HEK293 (cell line): Measurements from ENCODE around the gene B3GNT8.

Source experiments
- CTCF ChIA-PET: fragments of 350-600 bp; formaldehyde crosslinking; extraction: SDS; loops from one replicate; lab custom pipeline; 2021; ENCODE audit warnings: antibody characterized with exemption; lab: Yijun Ruan, JAX
- POLR2A ChIA-PET: fragments of 300-600 bp; formaldehyde crosslinking; extraction: SDS; loops from one replicate; lab custom pipeline; 2020; ENCODE audit warnings: antibody characterized with exemption, inconsistent platforms; lab: Yijun Ruan, JAX
- H3K27ac ChIP-seq: fragments of 200-500 bp; sonication (Bioruptor generic); 2 replicates; pipeline ENCODE4 v1.5.1; 2014; ENCODE audit warnings: low read depth, low read length, control low read depth, inconsistent platforms; ENCODE audit errors: extremely low read depth
- H3K36me3 ChIP-seq, 2 experiments: fragments of 200-500 bp in 1 of 2; sonication (Bioruptor generic) in 1 of 2; 1 replicate in 1 of 2; 2 replicates in 1 of 2; pipeline ENCODE4 v1.5.1; 2014 to 2017; ENCODE audit warnings: inconsistent platforms in 2 of 2, low read length in 2 of 2; ENCODE audit not compliant: control insufficient read depth in 2 of 2, insufficient read depth in 1 of 2
- H3K4me1 ChIP-seq: fragments of 200-500 bp; sonication (Bioruptor generic); 2 replicates; pipeline ENCODE4 v1.5.1; 2014; ENCODE audit warnings: mild to moderate bottlenecking, low read length, inconsistent platforms; ENCODE audit not compliant: control insufficient read depth, insufficient read depth
- H3K4me3 ChIP-seq: 2 replicates; pipeline ENCODE4 v1.5.1; 2011; ENCODE audit warnings: low read depth, mild to moderate bottlenecking, control low read depth, low read length, moderate library complexity
- H3K9me3 ChIP-seq: fragments of 200-500 bp; sonication (Bioruptor generic); 2 replicates; pipeline ENCODE4 v1.5.1; 2014; ENCODE audit warnings: low read depth, low read length, inconsistent platforms; ENCODE audit not compliant: control insufficient read depth, insufficient read depth
- BCL11A ChIP-seq: fragments of 450-650 bp; formaldehyde crosslinking; IDR thresholded peaks from 2 replicates; pipeline ENCODE4 v1.5.1; 2016; ENCODE audit warnings: low read depth, missing biosample characterization, missing genetic modification characterization
- EGR2 ChIP-seq: fragments of 450-650 bp; formaldehyde crosslinking; IDR thresholded peaks from 2 replicates; pipeline ENCODE4 v1.5.1; 2016; ENCODE audit warnings: low read depth, missing biosample characterization, missing genetic modification characterization
- GLIS2 ChIP-seq: fragments of 450-650 bp; formaldehyde crosslinking; IDR thresholded peaks from 2 replicates; pipeline ENCODE4 v1.5.1; 2016; ENCODE audit warnings: missing biosample characterization, missing genetic modification characterization
- HOXD13 ChIP-seq: sonication (generic); formaldehyde crosslinking; IDR thresholded peaks from 2 replicates; pipeline ENCODE4 v1.8.0; 2022; ENCODE audit warnings: missing genetic modification reagents, borderline replicate concordance
- SETDB1 ChIP-seq: IDR thresholded peaks from one replicate; pipeline ENCODE4 v1.6.1; 2017; ENCODE audit warnings: mild to moderate bottlenecking, low read length, moderate library complexity, mixed read lengths; ENCODE audit not compliant: insufficient read length
- TRIM28 ChIP-seq: IDR thresholded peaks from 2 replicates; pipeline ENCODE4 v1.6.1; 2011; ENCODE audit warnings: low read length, control low read depth, borderline replicate concordance
- YY2 ChIP-seq: fragments of 450-650 bp; formaldehyde crosslinking; IDR thresholded peaks from 2 replicates; pipeline ENCODE4 v1.5.1; 2016; ENCODE audit warnings: missing biosample characterization, missing genetic modification characterization
- ZBTB20 ChIP-seq: fragments of 450-650 bp; formaldehyde crosslinking; IDR thresholded peaks from 2 replicates; pipeline ENCODE4 v1.5.1; 2016; ENCODE audit warnings: missing biosample characterization, missing genetic modification characterization
- ZBTB49 ChIP-seq: fragments of 450-650 bp; formaldehyde crosslinking; IDR thresholded peaks from 2 replicates; pipeline ENCODE4 v1.5.1; 2016; ENCODE audit warnings: missing biosample characterization, missing genetic modification characterization, low read depth
- ZBTB8A ChIP-seq: fragments of 450-650 bp; formaldehyde crosslinking; IDR thresholded peaks from 2 replicates; pipeline ENCODE4 v1.5.1; 2016; ENCODE audit warnings: missing biosample characterization, missing genetic modification characterization
- ZFHX2 ChIP-seq: fragments of 450-650 bp; formaldehyde crosslinking; conservative IDR thresholded peaks from 2 replicates; pipeline ENCODE4 v1.5.1; 2016; ENCODE audit warnings: missing biosample characterization, missing genetic modification characterization
- ZNF133 ChIP-seq: fragments of 450-650 bp; formaldehyde crosslinking; IDR thresholded peaks from 2 replicates; pipeline ENCODE4 v1.5.1; 2016; ENCODE audit warnings: missing biosample characterization, missing genetic modification characterization
- ZNF214 ChIP-seq: fragments of 450-650 bp; formaldehyde crosslinking; IDR thresholded peaks from 2 replicates; pipeline ENCODE4 v1.5.1; 2017; ENCODE audit warnings: missing biosample characterization, mild to moderate bottlenecking, missing genetic modification characterization, borderline replicate concordance
- ZNF221 ChIP-seq: fragments of 450-650 bp; formaldehyde crosslinking; IDR thresholded peaks from 2 replicates; pipeline ENCODE4 v1.5.1; 2017; ENCODE audit warnings: missing biosample characterization, missing genetic modification characterization, borderline replicate concordance
- ZNF266 ChIP-seq: fragments of 450-650 bp; formaldehyde crosslinking; IDR thresholded peaks from 2 replicates; pipeline ENCODE4 v1.5.1; 2016; ENCODE audit warnings: missing biosample characterization, missing genetic modification characterization, low read depth
- ZNF274 ChIP-seq, 2 experiments: fragments of 200-500 bp in 1 of 2; fragments of 450-650 bp in 1 of 2; sonication (Bioruptor generic) in 1 of 2; formaldehyde crosslinking in 1 of 2; IDR thresholded peaks; 2 replicates each; pipeline versions ENCODE4 v1.5.1 to v1.6.1; 2014 to 2016; ENCODE audit warnings: borderline replicate concordance in 1 of 2, inconsistent platforms in 1 of 2, low read length in 1 of 2, missing biosample characterization in 1 of 2, missing genetic modification characterization in 1 of 2
- ZNF335 ChIP-seq: fragments of 450-650 bp; formaldehyde crosslinking; conservative IDR thresholded peaks from 2 replicates; pipeline ENCODE4 v1.5.1; 2016; ENCODE audit warnings: missing biosample characterization, missing genetic modification characterization
- ZNF354C ChIP-seq: fragments of 450-650 bp; formaldehyde crosslinking; IDR thresholded peaks from 2 replicates; pipeline ENCODE4 v1.5.1; 2016; ENCODE audit warnings: missing biosample characterization, missing genetic modification characterization, low read depth, borderline replicate concordance
- ZNF530 ChIP-seq: fragments of 450-650 bp; formaldehyde crosslinking; IDR thresholded peaks from 2 replicates; pipeline ENCODE4 v1.5.1; 2016; ENCODE audit warnings: low read depth, missing biosample characterization, missing genetic modification characterization
- ZNF792 ChIP-seq: fragments of 450-650 bp; formaldehyde crosslinking; IDR thresholded peaks from 2 replicates; pipeline ENCODE4 v1.5.1; 2016; ENCODE audit warnings: missing biosample characterization, missing genetic modification characterization
- TF ChIP-seq, protein P1 (sequence below): fragments of 450-650 bp; formaldehyde crosslinking; IDR thresholded peaks from 2 replicates; pipeline ENCODE4 v1.5.1; 2017; ENCODE audit warnings: missing biosample characterization, missing genetic modification characterization
- TF ChIP-seq, protein P2 (sequence below): fragments of 450-650 bp; IDR thresholded peaks from 2 replicates; pipeline ENCODE4 v1.5.1; 2018; ENCODE audit warnings: missing biosample characterization, missing genetic modification characterization

Gene B3GNT8

GRCh38 chr19:41422955-41423354 lies 4.2 kb downstream of the B3GNT8 start:
- H3K27ac ChIP-seq: no peak overlapping the region
- H3K4me3 ChIP-seq: no peak overlapping the region
- H3K4me1 ChIP-seq: peaks cover 13% of the 10 kb centered on the region
- CTCF ChIA-PET: no interaction called here
- TF ChIP-seq, protein P1, sequence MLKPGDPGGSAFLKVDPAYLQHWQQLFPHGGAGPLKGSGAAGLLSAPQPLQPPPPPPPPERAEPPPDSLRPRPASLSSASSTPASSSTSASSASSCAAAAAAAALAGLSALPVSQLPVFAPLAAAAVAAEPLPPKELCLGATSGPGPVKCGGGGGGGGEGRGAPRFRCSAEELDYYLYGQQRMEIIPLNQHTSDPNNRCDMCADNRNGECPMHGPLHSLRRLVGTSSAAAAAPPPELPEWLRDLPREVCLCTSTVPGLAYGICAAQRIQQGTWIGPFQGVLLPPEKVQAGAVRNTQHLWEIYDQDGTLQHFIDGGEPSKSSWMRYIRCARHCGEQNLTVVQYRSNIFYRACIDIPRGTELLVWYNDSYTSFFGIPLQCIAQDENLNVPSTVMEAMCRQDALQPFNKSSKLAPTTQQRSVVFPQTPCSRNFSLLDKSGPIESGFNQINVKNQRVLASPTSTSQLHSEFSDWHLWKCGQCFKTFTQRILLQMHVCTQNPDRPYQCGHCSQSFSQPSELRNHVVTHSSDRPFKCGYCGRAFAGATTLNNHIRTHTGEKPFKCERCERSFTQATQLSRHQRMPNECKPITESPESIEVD: no peak
- TF ChIP-seq ZNF221 (tag by site-specific recombination) (no peak), ZBTB20 (tag by site-specific recombination) (no peak), ZNF214 (tag by site-specific recombination) (no peak), ZNF274 (IDR thresholded peaks at IDR 0.05; ENCODE audit: low read length) (no peak), ZNF274 (tag by site-specific recombination; IDR thresholded peaks at IDR 0.05; ENCODE audit: borderline replicate concordance) (no peak)
- TF ChIP-seq, protein P2, sequence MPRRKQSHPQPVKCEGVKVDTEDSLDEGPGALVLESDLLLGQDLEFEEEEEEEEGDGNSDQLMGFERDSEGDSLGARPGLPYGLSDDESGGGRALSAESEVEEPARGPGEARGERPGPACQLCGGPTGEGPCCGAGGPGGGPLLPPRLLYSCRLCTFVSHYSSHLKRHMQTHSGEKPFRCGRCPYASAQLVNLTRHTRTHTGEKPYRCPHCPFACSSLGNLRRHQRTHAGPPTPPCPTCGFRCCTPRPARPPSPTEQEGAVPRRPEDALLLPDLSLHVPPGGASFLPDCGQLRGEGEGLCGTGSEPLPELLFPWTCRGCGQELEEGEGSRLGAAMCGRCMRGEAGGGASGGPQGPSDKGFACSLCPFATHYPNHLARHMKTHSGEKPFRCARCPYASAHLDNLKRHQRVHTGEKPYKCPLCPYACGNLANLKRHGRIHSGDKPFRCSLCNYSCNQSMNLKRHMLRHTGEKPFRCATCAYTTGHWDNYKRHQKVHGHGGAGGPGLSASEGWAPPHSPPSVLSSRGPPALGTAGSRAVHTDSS (tag by site-specific recombination): no peak
- POLR2A ChIA-PET: no interaction called here
- no peaks in the 10 kb centered on the region for H3K9me3 ChIP-seq
- H3K36me3 ChIP-seq: peaks cover 24 to 53% of the 10 kb centered on the region in 2 experiments

DNA sequence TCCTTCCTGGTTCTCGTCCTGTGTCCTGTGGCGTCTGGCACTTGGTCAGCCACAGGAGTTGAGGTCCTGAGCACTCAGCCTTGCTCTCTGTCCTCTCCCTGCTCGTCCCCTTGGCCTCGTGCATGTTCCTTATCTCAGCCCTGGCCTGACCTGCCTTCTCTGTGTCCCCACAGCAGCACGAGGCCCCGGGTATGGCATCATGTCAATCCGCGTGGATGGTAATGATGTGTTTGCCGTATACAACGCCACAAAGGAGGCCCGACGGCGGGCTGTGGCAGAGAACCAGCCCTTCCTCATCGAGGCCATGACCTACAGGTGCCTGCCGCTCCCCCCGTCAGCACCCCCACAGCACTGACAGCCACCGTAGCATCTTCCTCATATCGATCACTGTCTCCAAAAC lies 4.7 kb downstream of the B3GNT8 start:
- H3K27ac ChIP-seq: no peak overlapping the region
- H3K9me3 ChIP-seq: no peaks in the 10 kb centered on the region
- H3K4me1 ChIP-seq: peaks cover 8% of the 10 kb centered on the region
- TF ChIP-seq ZBTB8A (tag by site-specific recombination) (no peak), HOXD13 (CRISPR knock-in tag) (no peak), ZNF266 (tag by site-specific recombination) (no peak), ZNF792 (tag by site-specific recombination) (no peak), ZNF530 (tag by site-specific recombination) (no peak), SETDB1 (no peak), ZNF354C (tag by site-specific recombination) (no peak), YY2 (tag by site-specific recombination) (no peak)
- ChIA-PET CTCF (interaction anchor here (0.5 kb wide), 1 partner anchor 334 kb away, joined by 3 read pairs; no protein-coding TSS in a partner anchor), POLR2A (no interaction called here)
- peaks cover 24 to 53% of the 10 kb centered on the region in 2 experiments for H3K36me3 ChIP-seq
- no peak overlapping the region for H3K4me3 ChIP-seq

GRCh38 chr19:41421973-41422372 lies 5.2 kb downstream of the B3GNT8 start:
- Histone ChIP-seq H3K4me1 (peaks cover 5% of the 10 kb centered on the region), H3K36me3 (peaks cover 27 to 57% of the 10 kb centered on the region in 2 experiments), H3K27ac (no peak overlapping the region), H3K4me3 (no peak overlapping the region), H3K9me3 (no peaks in the 10 kb centered on the region)
- no peak for TF ChIP-seq ZNF335 (tag by site-specific recombination)
- peak; percentile 24; the same call in 1 of the 2 replicates for TF ChIP-seq ZFHX2 (tag by site-specific recombination)
- no peak for TF ChIP-seq ZBTB49
- 0 out of 2 replicates have a peak, but pooled peaks have one; percentile 29 for TF ChIP-seq EGR2
- no peak for TF ChIP-seq TRIM28
- TF ChIP-seq GLIS2 (tag by site-specific recombination): no peak
- TF ChIP-seq, protein P2 (tag by site-specific recombination): no peak
- TF ChIP-seq BCL11A: no peak
- no peak for TF ChIP-seq ZNF133
- POLR2A ChIA-PET: no interaction called here
- CTCF ChIA-PET: interaction anchor here (0.5 to 1.0 kb wide), 2 partner anchors 9 to 335 kb away, joined by 3 read pairs; no protein-coding TSS in a partner anchor
